GM19193 (cell line): Measurements from ENCODE around the gene ACOXL.

Source experiments
- POLR2A ChIP-seq: IDR thresholded peaks from 4 replicates; pipeline ENCODE4 v1.6.1; 2011; ENCODE audit not compliant: insufficient read depth, insufficient read length; ENCODE audit errors: extremely low read depth

Gene ACOXL

GRCh38 chr2:110794390-110794789 lies 62.0 kb downstream of the ACOXL start:
- no peak for TF ChIP-seq POLR2A

DNA sequence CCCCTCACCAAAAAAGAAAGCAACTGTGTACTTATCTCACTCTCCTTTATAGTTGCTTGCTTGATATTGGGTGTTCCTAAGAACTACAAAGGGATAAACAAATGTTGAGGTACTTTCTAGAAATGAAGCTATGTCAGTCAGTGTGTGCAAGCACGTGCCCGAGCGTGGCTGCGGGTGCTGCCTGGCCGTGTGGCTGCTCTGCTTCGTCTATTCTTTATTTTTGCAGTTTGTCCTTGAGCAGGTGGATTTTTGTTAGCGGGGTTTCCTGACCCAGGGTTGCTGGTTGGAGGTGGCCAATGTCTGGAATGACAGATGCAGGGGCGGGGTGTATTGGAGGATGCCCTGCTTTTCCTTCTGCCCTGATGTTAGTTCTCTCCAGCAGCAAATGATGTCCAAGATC lies 62.6 kb downstream of the ACOXL start:
- TF ChIP-seq POLR2A = no peak

DNA sequence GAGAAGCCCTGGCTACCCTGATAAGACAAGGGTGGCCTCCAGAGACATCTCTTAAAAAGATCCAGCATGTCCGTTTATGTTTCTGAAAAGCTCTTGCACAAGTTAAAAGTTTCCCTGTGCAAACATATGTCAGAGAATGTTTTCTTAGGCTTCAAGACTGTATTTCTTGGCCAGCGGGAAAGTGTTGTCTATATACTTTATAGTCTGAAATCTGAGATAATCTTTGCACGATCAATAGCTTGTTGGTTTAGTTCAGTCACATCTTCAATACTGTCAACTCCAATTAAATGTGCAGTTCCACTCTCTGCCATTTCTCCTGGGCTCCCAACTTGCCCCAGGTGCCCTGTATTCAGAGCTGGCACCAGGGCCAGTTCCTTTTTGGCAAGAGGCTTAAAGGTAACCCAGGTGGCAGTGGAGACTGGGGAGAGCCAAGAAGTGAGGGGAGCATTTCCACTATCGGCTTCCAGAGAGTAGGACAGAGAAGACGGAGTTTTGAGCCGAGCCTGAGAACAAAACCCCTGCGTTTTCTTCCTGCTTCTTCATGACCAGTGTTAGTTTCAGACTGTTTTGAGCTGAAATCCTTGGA lies 64.4 kb downstream of the ACOXL start:
- no peak for TF ChIP-seq POLR2A

GRCh38 chr2:110799376-110799775 lies 67.0 kb downstream of the ACOXL start:
- no peak for TF ChIP-seq POLR2A

DNA sequence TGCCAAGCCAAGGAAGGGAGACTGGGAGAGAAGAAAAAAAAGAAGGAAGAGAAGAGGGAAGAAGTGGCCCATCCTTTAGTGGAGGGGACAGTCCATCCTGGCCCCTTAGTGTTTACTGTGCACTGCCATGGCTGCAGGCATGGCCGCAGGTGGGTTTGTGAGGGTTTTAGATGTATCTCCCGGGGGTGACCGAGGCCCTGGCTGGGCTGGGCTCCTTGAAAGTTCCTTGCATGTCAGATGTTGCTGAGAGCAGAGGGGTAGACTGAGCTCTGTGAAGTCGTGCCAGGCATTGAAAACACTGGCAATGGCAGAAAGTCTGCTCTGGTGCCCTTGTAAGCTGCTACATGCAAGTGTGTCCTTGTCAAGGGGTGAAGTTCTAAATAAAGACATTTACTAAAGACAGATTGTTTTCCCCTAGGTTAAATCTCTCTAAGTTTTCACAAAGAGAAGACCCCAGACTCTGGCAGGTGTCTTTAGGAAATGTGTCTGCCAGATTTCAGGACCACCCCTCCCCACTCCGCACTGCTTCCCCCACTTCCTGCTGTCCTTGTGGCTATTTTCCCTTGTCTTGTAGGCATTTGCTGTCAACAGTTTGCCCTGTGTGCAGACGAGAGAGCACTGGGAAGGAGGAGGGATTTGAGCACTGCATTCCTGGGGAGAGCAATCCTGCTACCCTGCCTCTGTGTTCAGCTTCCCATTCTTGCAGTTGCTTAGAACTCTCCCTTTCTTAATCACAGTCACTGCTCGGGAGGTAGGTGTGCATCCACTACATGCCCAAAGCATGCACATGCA lies 68.4 kb downstream of the ACOXL start:
- TF ChIP-seq POLR2A = no peak

DNA sequence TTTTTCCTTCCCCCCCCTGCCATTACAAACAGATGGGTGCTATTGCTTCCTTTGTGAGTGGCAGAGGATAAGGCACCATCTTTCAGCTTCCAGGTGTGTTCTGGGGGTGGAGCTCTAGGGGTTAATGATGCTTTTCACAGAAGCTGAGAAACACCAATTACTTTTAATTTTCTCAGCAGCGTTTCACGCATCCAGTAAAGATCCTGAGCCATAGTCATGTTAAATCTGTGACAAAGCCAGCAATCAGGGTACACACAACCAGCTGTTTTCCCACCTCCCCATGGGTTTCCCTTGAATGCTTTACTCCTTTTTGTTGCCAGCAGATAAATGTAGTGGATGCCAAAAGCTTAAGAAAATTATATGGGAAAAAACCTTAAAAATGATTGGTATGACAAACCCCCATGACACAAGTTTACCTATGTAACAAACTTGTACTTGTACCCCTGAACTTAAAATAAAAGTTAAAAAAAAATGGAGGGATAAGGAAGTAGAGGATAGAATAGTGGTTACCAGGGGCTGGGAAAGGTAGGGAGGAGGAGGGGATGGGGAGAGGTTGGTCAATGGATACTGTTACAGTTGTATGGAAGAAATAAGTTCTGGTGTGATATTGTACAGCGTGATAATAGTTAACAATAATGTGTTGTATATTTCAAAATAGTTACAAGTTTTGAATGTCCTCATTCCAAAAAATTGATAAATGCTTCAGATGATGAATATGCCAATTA lies 70.0 kb downstream of the ACOXL start:
- no peak for TF ChIP-seq POLR2A

GRCh38 chr2:110804433-110804832 lies 72.1 kb downstream of the ACOXL start:
- TF ChIP-seq POLR2A = no peak

GRCh38 chr2:110804915-110805314 lies 72.5 kb downstream of the ACOXL start:
- TF ChIP-seq POLR2A = no peak

- TF ChIP-seq POLR2A = no peak
Observed at GRCh38 chr2:110805894-110806452, 73.6 kb downstream of the ACOXL start.

GRCh38 chr2:110807522-110807921 lies 75.1 kb downstream of the ACOXL start:
- TF ChIP-seq POLR2A = no peak

GRCh38 chr2:110810404-110810803 lies 78.0 kb downstream of the ACOXL start:
- TF ChIP-seq POLR2A = no peak

GRCh38 chr2:110812726-110813645 lies 80.6 kb downstream of the ACOXL start:
- TF ChIP-seq POLR2A = no peak

DNA sequence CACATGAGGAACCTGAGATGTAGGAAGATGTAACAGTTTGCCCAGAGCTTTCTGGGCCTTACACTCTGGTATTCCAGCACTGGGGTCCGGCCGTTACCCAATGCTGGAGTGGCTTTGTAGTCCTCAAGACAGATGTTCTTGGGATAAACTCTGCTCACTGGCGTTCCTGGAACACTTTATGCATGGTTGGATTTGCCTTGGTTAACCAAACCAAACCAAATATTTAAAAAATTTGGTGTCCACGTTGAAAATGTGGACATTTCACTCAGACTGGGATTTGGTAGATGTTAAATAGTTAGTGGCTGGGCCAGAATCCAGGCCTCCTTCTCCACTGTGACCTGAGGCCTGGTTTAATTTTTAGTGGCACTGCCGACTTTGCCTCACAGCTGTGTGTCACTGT lies 81.5 kb downstream of the ACOXL start:
- no peak for TF ChIP-seq POLR2A

DNA sequence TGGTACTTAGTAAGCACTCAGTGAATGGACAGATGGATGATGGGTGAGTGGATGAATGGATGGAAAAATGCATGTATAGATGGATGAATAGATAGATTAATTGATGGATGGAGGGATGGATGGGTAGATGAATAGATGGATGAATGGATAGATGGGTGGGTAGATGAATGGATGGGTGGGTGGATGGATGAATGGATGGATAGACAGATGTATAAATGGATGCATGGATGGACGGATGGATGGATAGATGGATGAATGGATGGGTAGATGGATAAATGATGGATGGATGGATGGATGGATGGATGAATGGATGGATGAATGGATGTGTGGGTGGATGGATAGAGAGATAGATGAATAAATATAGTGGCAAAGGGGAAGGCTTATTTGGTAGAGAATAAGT lies 83.6 kb downstream of the ACOXL start:
- no peak for TF ChIP-seq POLR2A
